Adipose tissue (tissue), 3 donors: ENCODE data around the gene BRK1. TPM values are rescaled to one million over a fixed set of nuclear protein-coding genes. Genes with fewer than 3 reads are reported as not detected.
"Not testable (repeated sequence)": the region's sequence is repeated elsewhere in the genome, so short reads cannot be mapped to it uniquely, and the experiment has no call there.

Experiments
- H3K27ac ChIP-seq: one replicate; pipeline ENCODE4 v1.5.1; 2013; ENCODE audit warnings: low read depth, low read length
- WGBS, 3 donors: extraction: QIAGEN DNeasy Blood & Tissue Kit; methylation state at CpG; one replicate each; pipeline ENCODE4 v1.1.7; 2013; 5-methylcytosine and 5-hydroxymethylcytosine counted together
- polyA plus RNA-seq, 3 donors: library from polyadenylated mRNA; stranded (reverse); fragments of 200-250 nt; gene quantifications; one replicate each; pipeline ENCODE4 v1.2.3, GENCODE V29; 2013
- donor health status: healthy with polysubstance abuse.
- donor health status: Bipolar disorder and iron deficiency.
- donor health status: healthy.

Gene BRK1
- polyA plus RNA-seq, 3 donors, result 80.1 to 293 (median 194) TPM

- no peak overlapping the region for H3K27ac ChIP-seq
- 86 to 93% (median 88%) methylated on average over 13 of the region's 13 CpGs for WGBS, 3 donors
Measured at GRCh38 chr3:10170915-10171478, 55.5 kb downstream of the BRK1 start.

- WGBS, 3 donors, result 85 to 88% (median 85%) methylated on average over 10 of the region's 10 CpGs
- H3K27ac ChIP-seq, result no peak overlapping the region
Measured at GRCh38 chr3:10173095-10173925, 57.8 kb downstream of the BRK1 start.

- no peak overlapping the region for H3K27ac ChIP-seq
- 12 to 53% (median 13%) methylated on average over 6 of the region's 6 CpGs for WGBS, 3 donors
Measured at GRCh38 chr3:10173926-10174435, 58.5 kb downstream of the BRK1 start.

GRCh38 chr3:10175334-10175733 lies 59.9 kb downstream of the BRK1 start:
- not testable (repeated sequence) for H3K27ac ChIP-seq
- 96 to 97% (median 97%) methylated on average over 7 of the region's 7 CpGs for WGBS, 3 donors

GRCh38 chr3:10176150-10176549 lies 60.7 kb downstream of the BRK1 start:
- H3K27ac ChIP-seq, result not testable (repeated sequence)
- 84 to 98% (median 94%) methylated on average over 4 of the region's 4 CpGs for WGBS, 3 donors

Other genes starting within 250 kb of the BRK1 start
- gene CIDEC, start 235.4 kb upstream of the BRK1 start, polyA plus RNA-seq, result 1,000 to 10,000 TPM in 1 of 3 donors, 100 to 1,000 TPM in 2; 128 to 1,587 (median 499) TPM
- 10 to 100 TPM; 33.7 to 58.7 (median 39.5) TPM for gene JAGN1, start 225.1 kb upstream of the BRK1 start, polyA plus RNA-seq
- gene IL17RE, start 212.8 kb upstream of the BRK1 start, polyA plus RNA-seq, result 1 to 10 TPM; 6.4 to 7.3 (median 6.7) TPM
- 10 to 100 TPM; 20.7 to 71.8 (median 41.2) TPM for gene IL17RC, start 198.6 kb upstream of the BRK1 start, polyA plus RNA-seq
- gene CRELD1, start 181.8 kb upstream of the BRK1 start, polyA plus RNA-seq, result 10 to 100 TPM; 28.4 to 36.0 (median 33.8) TPM
- 1 to 10 TPM in 2 of 3 donors, under 1 TPM in 1; 0.56 to 1.6 (median 1.4) TPM for gene PRRT3, start 163.3 kb upstream of the BRK1 start, polyA plus RNA-seq
- gene EMC3, start 128.8 kb upstream of the BRK1 start, polyA plus RNA-seq, result 100 to 1,000 TPM in 1 of 3 donors, 10 to 100 TPM in 2; 36.3 to 153 (median 66.1) TPM
- gene FANCD2, start 89.2 kb upstream of the BRK1 start, polyA plus RNA-seq, result 1 to 10 TPM in 2 of 3 donors, under 1 TPM in 1; 0.45 to 1.7 (median 1.3) TPM
- gene FANCD2OS, start 7.4 kb upstream of the BRK1 start, polyA plus RNA-seq, result not detected
- gene VHL, start 26.1 kb downstream of the BRK1 start, polyA plus RNA-seq, result 10 to 100 TPM; 12.4 to 32.5 (median 17.5) TPM
- gene IRAK2, start 49.2 kb downstream of the BRK1 start, polyA plus RNA-seq, result 10 to 100 TPM in 1 of 3 donors, 1 to 10 TPM in 1, under 1 TPM in 1; 0.67 to 10.4 (median 2.6) TPM
- 10 to 100 TPM; 12.3 to 18.2 (median 17.5) TPM for gene TATDN2, start 132.8 kb downstream of the BRK1 start, polyA plus RNA-seq
- gene GHRL, start 177.3 kb downstream of the BRK1 start, polyA plus RNA-seq, result 10 to 100 TPM in 1 of 3 donors, 1 to 10 TPM in 1, under 1 TPM in 1; 0.45 to 47.6 (median 6.2) TPM
- 100 to 1,000 TPM in 1 of 3 donors, 10 to 100 TPM in 2; 75.8 to 102 (median 92.3) TPM for gene SEC13, start 205.4 kb downstream of the BRK1 start, polyA plus RNA-seq